HG03565 (cell line): ENCODE measurements around the gene LGR6.

Source experiments
- ATAC-seq: cut with Tn5 transposase; IDR thresholded peaks from one replicate; pipeline ENCODE4 v1.9.1; 2021; ENCODE audit warnings: mild to moderate bottlenecking, moderate library complexity; ENCODE audit not compliant: unreplicated experiment

The LGR6 gene

DNA sequence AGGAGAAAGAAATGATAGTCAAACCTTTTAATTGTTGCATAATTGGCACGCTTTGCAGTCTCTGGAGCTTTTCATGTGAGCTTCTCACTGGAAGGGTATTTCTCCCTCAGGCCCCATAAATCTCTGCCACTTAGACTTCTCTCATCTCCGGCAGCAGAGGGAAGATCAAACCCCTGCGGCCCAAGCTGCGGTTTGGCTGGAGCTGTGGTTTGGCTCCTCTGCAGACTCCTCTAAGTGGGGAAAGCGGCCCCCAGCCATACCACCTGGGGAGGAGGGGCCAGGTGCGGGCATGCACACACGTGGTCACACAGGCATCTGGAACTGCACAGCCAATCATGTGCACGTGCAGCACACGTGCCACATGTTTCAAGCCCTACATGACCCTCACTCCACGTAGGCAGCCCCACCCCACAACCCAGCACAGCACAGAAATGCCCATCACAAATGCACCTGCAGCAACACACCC lies 89.8 kb downstream of the LGR6 start:
- no peak for ATAC-seq

DNA sequence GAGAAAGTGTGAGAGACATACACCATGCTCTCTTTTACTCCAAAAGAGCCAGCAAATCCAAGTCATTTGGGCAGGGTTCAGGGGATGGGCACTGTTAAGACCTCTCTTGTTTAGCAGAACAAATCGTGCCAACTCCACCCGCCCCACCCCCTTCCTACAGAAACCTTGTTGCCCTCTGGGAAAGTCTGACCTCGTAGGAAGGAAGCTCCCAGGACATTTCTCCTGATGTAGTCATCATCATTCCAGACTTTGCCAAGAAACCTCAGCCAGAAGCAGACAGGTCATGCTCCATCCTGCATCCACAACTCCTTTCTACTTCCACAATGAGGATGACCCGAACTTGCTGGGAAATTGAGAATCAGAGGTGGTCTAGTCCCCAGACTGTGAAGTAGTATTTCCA lies 90.4 kb downstream of the LGR6 start:
- ATAC-seq: no peak

DNA sequence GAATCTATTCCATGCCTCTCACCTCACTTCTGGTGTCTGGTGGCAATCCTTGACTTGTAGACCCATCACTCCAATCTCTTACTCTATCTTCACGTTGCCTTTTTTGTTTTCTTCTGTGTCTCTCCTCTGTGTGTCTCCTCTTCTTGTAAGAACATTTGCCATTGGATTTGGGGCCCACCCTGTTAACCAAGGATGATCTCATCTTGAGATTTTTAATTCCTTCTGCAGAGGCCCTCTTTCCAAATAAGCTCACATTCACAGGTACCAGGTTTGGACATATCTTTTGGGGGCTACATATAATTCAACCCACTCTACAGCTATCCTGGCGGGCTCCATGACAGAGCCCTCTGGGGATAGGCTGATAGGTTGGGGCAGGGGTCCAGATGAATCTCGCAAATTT lies 92.3 kb downstream of the LGR6 start:
- ATAC-seq: no peak

DNA sequence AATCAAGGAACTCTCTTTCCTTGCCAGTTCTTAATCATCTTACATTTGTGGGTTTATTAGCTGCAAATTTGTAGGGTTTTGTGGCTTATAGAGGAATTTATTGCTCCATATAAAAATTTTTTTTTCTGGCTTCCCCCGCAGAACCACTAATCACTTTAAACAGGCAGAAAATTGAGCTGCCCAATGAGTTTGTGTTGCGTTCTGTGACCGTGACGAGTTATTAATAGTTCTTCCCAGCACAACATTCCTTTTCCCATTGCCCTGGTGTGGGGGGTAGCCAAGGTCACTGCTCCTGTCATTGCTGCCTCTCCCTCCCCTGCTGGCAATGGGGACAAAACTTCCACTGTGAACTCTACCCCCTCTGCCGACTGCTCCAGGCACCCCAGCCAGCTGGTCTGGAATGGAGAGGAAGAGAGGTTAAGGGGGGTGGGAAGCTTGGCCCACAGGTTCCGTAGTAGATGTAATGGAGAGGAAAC lies 93.1 kb downstream of the LGR6 start:
- no peak for ATAC-seq

- ATAC-seq: no peak
Observed at GRCh38 chr1:202287196-202287595, 93.6 kb downstream of the LGR6 start.

DNA sequence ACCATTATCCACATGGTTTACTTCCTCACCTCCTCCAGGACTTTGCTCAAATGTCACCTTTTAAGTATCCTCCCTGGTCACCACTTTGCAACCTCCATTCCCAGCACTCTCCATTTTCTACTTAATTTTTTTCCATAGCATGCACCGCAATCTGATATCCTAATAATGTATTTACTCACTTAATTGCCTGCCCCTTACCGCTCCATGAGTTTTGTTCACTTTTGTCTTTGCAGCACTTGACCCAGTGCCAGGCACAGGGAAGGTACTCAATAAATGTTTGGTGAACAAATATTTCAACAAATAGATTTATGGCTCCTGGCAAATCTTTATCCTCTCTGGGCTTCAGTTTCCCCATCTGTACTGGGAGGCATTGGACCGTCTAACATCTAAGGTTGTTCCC lies 94.6 kb downstream of the LGR6 start:
- no peak for ATAC-seq

- no peak for ATAC-seq
Observed at GRCh38 chr1:202289009-202289408, 95.4 kb downstream of the LGR6 start.

DNA sequence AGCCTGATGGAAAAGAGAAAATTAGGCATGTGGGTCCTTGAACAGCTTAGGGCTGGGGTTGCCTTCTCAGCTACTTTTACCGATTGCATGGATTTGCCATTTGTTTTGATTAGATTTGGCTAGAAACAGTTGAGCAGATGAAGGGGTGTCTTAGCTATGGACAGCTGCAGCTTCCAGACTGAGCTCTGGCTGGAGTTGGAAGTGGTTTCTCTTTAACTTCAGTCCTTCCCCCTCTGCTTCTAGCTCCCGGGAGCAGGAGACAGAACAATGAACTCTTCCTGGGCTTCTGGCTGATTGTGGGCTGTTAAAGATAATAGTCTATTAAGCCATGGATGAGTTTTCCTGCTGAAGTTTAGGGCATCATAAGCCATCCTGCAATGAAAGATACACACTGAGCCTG lies 97.4 kb downstream of the LGR6 start:
- ATAC-seq: no peak

GRCh38 chr1:202291961-202292712 lies 98.5 kb downstream of the LGR6 start:
- ATAC-seq: no peak

GRCh38 chr1:202292773-202293172 lies 99.2 kb downstream of the LGR6 start:
- ATAC-seq: no peak

DNA sequence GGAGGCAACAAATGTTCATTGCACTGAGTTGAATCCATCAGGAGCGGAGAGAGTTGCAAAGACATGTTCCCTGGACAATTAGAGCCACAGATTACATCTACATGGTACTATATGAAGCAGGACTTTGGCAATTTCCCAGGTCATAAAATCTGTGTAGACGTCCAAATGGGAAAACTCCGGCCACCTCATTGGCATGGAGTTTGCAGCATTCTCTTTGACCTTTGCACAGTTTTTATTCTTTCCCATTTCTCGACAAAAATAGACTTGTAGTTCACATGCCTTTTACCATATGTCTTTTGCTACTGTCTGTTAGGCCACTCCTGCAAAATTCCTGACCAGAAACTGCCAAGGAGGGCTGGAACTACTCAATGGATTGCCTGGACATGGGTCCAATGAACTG lies 100.0 kb downstream of the LGR6 start:
- no peak for ATAC-seq

GRCh38 chr1:202302166-202302565 lies 108.6 kb downstream of the LGR6 start:
- no peak for ATAC-seq

GRCh38 chr1:202304375-202304774 lies 110.8 kb downstream of the LGR6 start:
- no peak for ATAC-seq

DNA sequence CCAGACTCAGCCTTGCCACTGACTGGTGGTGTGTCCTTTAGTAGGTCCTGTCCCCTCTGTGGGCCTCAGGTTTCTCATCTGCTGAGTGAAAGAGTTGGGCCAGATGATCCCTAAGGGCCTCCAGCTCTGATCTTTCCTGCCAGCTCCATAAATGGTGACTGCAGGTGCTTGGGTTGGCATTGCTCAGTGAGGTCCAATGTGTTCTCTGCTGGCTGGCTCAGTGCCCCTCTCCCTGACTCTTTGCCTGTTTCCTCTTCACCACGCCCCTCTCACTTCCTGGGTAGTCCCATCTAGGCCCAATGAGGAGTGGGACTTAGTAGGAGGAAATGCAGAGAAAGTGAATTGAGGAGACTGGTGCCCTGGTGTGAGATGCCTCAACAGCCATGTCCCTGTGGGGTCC lies 111.6 kb downstream of the LGR6 start:
- no peak for ATAC-seq

- ATAC-seq: no peak
Observed at GRCh38 chr1:202306535-202307345, 113.1 kb downstream of the LGR6 start.

DNA sequence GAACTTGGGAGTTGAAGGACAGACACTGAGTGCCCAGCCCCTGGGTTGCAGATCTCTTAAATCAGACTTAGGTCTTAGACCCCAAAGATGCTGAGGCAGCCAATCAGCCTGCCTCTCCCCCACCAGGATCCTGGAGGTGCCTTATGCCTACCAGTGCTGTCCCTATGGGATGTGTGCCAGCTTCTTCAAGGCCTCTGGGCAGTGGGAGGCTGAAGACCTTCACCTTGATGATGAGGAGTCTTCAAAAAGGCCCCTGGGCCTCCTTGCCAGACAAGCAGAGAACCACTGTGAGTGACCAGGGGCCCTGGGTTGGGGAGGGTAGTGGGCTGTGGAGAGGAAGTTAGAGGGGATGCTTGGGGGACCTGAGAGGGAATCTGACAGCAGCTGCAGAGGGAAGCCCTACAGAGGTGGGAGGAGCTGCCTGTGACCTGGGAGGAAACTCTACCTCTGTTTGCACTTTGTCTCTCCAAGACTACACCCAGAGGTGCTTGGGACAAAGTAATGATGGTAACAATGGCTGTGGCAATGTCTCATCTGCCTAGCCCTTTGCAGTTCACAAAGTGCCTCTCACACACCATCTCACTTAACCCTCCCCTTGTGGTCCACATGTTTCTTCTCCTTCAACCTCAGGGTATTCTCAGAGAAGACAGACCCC lies 116.6 kb downstream of the LGR6 start:
- ATAC-seq: no peak

GRCh38 chr1:202310746-202311145 lies 117.1 kb downstream of the LGR6 start:
- no peak for ATAC-seq

- no peak for ATAC-seq
Observed at GRCh38 chr1:202311875-202312635, 118.5 kb downstream of the LGR6 start.

DNA sequence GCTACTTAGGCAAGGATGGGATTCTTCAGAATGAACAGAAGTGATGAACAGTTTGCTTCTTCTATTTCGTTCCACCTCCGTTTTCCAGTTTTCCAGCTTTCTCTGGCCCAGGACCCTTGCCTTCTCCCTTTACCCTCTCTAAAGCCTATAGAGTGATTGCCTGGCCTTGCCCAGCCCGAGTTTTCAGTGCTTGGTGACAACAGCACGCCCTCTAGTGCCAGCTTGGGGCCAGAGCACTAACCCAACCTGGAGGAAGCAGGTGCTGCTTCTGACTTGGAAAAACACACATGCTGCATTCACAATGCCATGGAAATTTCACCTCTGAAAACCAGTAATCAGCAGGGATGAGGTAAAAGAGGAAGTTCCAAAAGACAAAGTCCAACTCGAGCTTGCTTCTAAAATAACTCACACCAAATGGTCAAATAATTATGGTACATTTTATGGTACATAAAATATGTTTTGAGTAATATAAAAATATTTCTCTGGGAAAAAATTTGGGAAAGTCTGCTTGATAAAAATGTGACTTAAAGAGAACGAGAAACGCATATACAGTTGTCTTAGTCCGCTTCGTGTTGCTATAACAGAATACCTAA lies 122.1 kb downstream of the LGR6 start:
- no peak for ATAC-seq

- no peak for ATAC-seq
Observed at GRCh38 chr1:202316186-202316585, 122.6 kb downstream of the LGR6 start.
